HEK293 (cell line): ENCODE data around the gene LAMB2.
A peak's percentile ranks its signal among the peaks of the same experiment; 100 is the strongest.

Experiments used
- CTCF ChIA-PET: fragments of 350-600 bp; formaldehyde crosslinking; extraction: SDS; loops from one replicate; lab custom pipeline; 2021; ENCODE audit warnings: antibody characterized with exemption; lab: Yijun Ruan, JAX
- POLR2A ChIA-PET: fragments of 300-600 bp; formaldehyde crosslinking; extraction: SDS; loops from one replicate; lab custom pipeline; 2020; ENCODE audit warnings: antibody characterized with exemption, inconsistent platforms; lab: Yijun Ruan, JAX
- H3K27ac ChIP-seq: fragments of 200-500 bp; sonication (Bioruptor generic); 2 replicates; pipeline ENCODE4 v1.5.1; 2014; ENCODE audit warnings: low read depth, low read length, control low read depth, inconsistent platforms; ENCODE audit errors: extremely low read depth
- H3K36me3 ChIP-seq, 2 experiments: fragments of 200-500 bp in 1 of 2; sonication (Bioruptor generic) in 1 of 2; 1 replicate in 1 of 2; 2 replicates in 1 of 2; pipeline ENCODE4 v1.5.1; 2014 to 2017; ENCODE audit warnings: inconsistent platforms in 2 of 2, low read length in 2 of 2; ENCODE audit not compliant: control insufficient read depth in 2 of 2, insufficient read depth in 1 of 2
- H3K4me1 ChIP-seq: fragments of 200-500 bp; sonication (Bioruptor generic); 2 replicates; pipeline ENCODE4 v1.5.1; 2014; ENCODE audit warnings: mild to moderate bottlenecking, low read length, inconsistent platforms; ENCODE audit not compliant: control insufficient read depth, insufficient read depth
- H3K4me3 ChIP-seq: 2 replicates; pipeline ENCODE4 v1.5.1; 2011; ENCODE audit warnings: low read depth, mild to moderate bottlenecking, control low read depth, low read length, moderate library complexity
- H3K9me3 ChIP-seq: fragments of 200-500 bp; sonication (Bioruptor generic); 2 replicates; pipeline ENCODE4 v1.5.1; 2014; ENCODE audit warnings: low read depth, low read length, inconsistent platforms; ENCODE audit not compliant: control insufficient read depth, insufficient read depth
- EGR2 ChIP-seq: fragments of 450-650 bp; formaldehyde crosslinking; IDR thresholded peaks from 2 replicates; pipeline ENCODE4 v1.5.1; 2016; ENCODE audit warnings: low read depth, missing biosample characterization, missing genetic modification characterization
- KLF1 ChIP-seq: fragments of 450-650 bp; formaldehyde crosslinking; IDR thresholded peaks from 2 replicates; pipeline ENCODE4 v1.5.1; 2016; ENCODE audit warnings: missing biosample characterization, missing genetic modification characterization
- SP2 ChIP-seq: fragments of 450-650 bp; formaldehyde crosslinking; IDR thresholded peaks from 2 replicates; pipeline ENCODE4 v1.5.1; 2016; ENCODE audit warnings: missing biosample characterization, missing genetic modification characterization
- SP3 ChIP-seq: fragments of 450-650 bp; formaldehyde crosslinking; IDR thresholded peaks from 2 replicates; pipeline ENCODE4 v1.5.1; 2016; ENCODE audit warnings: missing biosample characterization, missing genetic modification characterization
- SP7 ChIP-seq: fragments of 450-650 bp; formaldehyde crosslinking; IDR thresholded peaks from 2 replicates; pipeline ENCODE4 v1.5.1; 2016; ENCODE audit warnings: missing biosample characterization, missing genetic modification characterization
- TRIM28 ChIP-seq: IDR thresholded peaks from 2 replicates; pipeline ENCODE4 v1.6.1; 2011; ENCODE audit warnings: low read length, control low read depth, borderline replicate concordance
- ZBTB20 ChIP-seq: fragments of 450-650 bp; formaldehyde crosslinking; IDR thresholded peaks from 2 replicates; pipeline ENCODE4 v1.5.1; 2016; ENCODE audit warnings: missing biosample characterization, missing genetic modification characterization
- ZBTB26 ChIP-seq: fragments of 450-650 bp; formaldehyde crosslinking; optimal IDR thresholded peaks from 2 replicates; pipeline ENCODE3; 2016; ENCODE audit warnings: missing biosample characterization, mild to moderate bottlenecking, missing genetic modification characterization
- ZBTB6 ChIP-seq: fragments of 450-650 bp; formaldehyde crosslinking; IDR thresholded peaks from 2 replicates; pipeline ENCODE4 v1.5.1; 2017; ENCODE audit warnings: missing biosample characterization, missing genetic modification characterization
- ZFHX2 ChIP-seq: fragments of 450-650 bp; formaldehyde crosslinking; conservative IDR thresholded peaks from 2 replicates; pipeline ENCODE4 v1.5.1; 2016; ENCODE audit warnings: missing biosample characterization, missing genetic modification characterization
- ZIC2 ChIP-seq: fragments of 450-650 bp; formaldehyde crosslinking; IDR thresholded peaks from 2 replicates; pipeline ENCODE4 v1.5.1; 2016; ENCODE audit warnings: missing biosample characterization, missing genetic modification characterization
- ZNF24 ChIP-seq: fragments of 450-650 bp; formaldehyde crosslinking; IDR thresholded peaks from 2 replicates; pipeline ENCODE4 v1.5.1; 2016; ENCODE audit warnings: missing biosample characterization, missing genetic modification characterization
- ZNF335 ChIP-seq: fragments of 450-650 bp; formaldehyde crosslinking; conservative IDR thresholded peaks from 2 replicates; pipeline ENCODE4 v1.5.1; 2016; ENCODE audit warnings: missing biosample characterization, missing genetic modification characterization
- ZNF510 ChIP-seq: fragments of 450-650 bp; formaldehyde crosslinking; IDR thresholded peaks from 2 replicates; pipeline ENCODE4 v1.5.1; 2018; ENCODE audit warnings: mild to moderate bottlenecking, missing genetic modification characterization, missing biosample characterization; ENCODE audit not compliant: insufficient replicate concordance
- ZNF629 ChIP-seq: fragments of 450-650 bp; formaldehyde crosslinking; IDR thresholded peaks from 2 replicates; pipeline ENCODE4 v1.5.1; 2017; ENCODE audit warnings: missing biosample characterization, missing genetic modification characterization
- ZSCAN4 ChIP-seq: fragments of 450-650 bp; formaldehyde crosslinking; IDR thresholded peaks from 2 replicates; pipeline ENCODE4 v1.5.1; 2017; ENCODE audit warnings: missing biosample characterization, missing genetic modification characterization

LAMB2 gene

GRCh38 chr3:49092938-49093852, 39.7 kb downstream of the LAMB2 start (continued):
- TF ChIP-seq ZBTB6 (tag by site-specific recombination) (no peak; the same call in 1 of the 2 replicates), ZNF629 (tag by site-specific recombination) (peak; percentile 62), ZNF335 (peak; percentile 89), ZBTB26 (tag by site-specific recombination) (peak; percentile 96), SP2 (tag by site-specific recombination) (peak; percentile 34; the same call in 1 of the 2 replicates), ZNF510 (tag by site-specific recombination) (no peak), ZBTB20 (tag by site-specific recombination) (peak; percentile 55; the same call in 1 of the 2 replicates), SP3 (tag by site-specific recombination) (peak; percentile 0; the same call in 1 of the 2 replicates), ZSCAN4 (tag by site-specific recombination) (no peak), KLF1 (0 out of 2 replicates have a peak, but pooled peaks have one; percentile 25), ZNF24 (tag by site-specific recombination) (no peak)

GRCh38 chr3:49081429-49081828, 51.4 kb downstream of the LAMB2 start:
- CTCF ChIA-PET = no interaction called here
- H3K36me3 ChIP-seq = peaks cover 13 to 31% of the 10 kb centered on the region in 2 experiments; a peak in 2 of 3 replicates
- POLR2A ChIA-PET = no interaction called here

GRCh38 chr3:49079270-49079669, 53.6 kb downstream of the LAMB2 start:
- Histone ChIP-seq H3K4me1 (no peaks in the 10 kb centered on the region), H3K27ac (no peak overlapping the region), H3K4me3 (no peak overlapping the region), H3K9me3 (no peaks in the 10 kb centered on the region), H3K36me3 (peaks cover 31 to 48% of the 10 kb centered on the region in 2 experiments; a peak in 2 of 3 replicates)
- ChIA-PET POLR2A (no interaction called here), CTCF (no interaction called here)
- TF ChIP-seq ZBTB6 (tag by site-specific recombination) = no peak
- TF ChIP-seq ZIC2 = no peak
- TF ChIP-seq TRIM28 = no peak

More at GRCh38 chr3:49081429-49081828, 51.4 kb downstream of the LAMB2 start:
- TF ChIP-seq EGR2 = 0 out of 2 replicates have a peak, but pooled peaks have one; percentile 14
- TF ChIP-seq ZFHX2 = no peak
- TF ChIP-seq SP7 (tag by site-specific recombination) = peak; percentile 34; the same call in 1 of the 2 replicates
- TF ChIP-seq, all 188 proteins: peak for 2
- no peak overlapping the region for H3K27ac ChIP-seq
- H3K9me3 ChIP-seq = no peaks in the 10 kb centered on the region
- H3K4me3 ChIP-seq = no peak overlapping the region
- H3K4me1 ChIP-seq = no peaks in the 10 kb centered on the region
